ENCODE results near the gene RHCG. TPM values are rescaled to one million over a fixed set of nuclear protein-coding genes. Genes with fewer than 3 reads are reported as not detected.
A peak's percentile ranks its signal among the peaks of the same experiment; 100 is the strongest.
"Not testable (repeated sequence)": the region's sequence is repeated elsewhere in the genome, so short reads cannot be mapped to it uniquely, and the experiment has no call there.

Gene RHCG
- total RNA-seq, 2 donors from 2014 or later: 0.52 TPM; not detected in 1

GRCh38 chr15:89472785-89473256, 23.6 kb downstream of the RHCG start:
- Histone ChIP-seq H3K27me3 (no peaks in the 10 kb centered on the region), H3K4me1 (peaks cover 44% of the 10 kb centered on the region), H3K9me3 (no peaks in the 10 kb centered on the region), H3K4me3 (no peak overlapping the region), H3K36me3 (replicated peaks in 1 of 2; ENCODE audit: insufficient read depth in 1 of 2, low read depth in 2 of 2) (no peaks in the 10 kb centered on the region), H3K27ac (no peak overlapping the region)
- DNase-seq (peak; percentile 58 to 73 (median 68)), ATAC-seq (peak; percentile 69)
- TF ChIP-seq, protein P1, sequence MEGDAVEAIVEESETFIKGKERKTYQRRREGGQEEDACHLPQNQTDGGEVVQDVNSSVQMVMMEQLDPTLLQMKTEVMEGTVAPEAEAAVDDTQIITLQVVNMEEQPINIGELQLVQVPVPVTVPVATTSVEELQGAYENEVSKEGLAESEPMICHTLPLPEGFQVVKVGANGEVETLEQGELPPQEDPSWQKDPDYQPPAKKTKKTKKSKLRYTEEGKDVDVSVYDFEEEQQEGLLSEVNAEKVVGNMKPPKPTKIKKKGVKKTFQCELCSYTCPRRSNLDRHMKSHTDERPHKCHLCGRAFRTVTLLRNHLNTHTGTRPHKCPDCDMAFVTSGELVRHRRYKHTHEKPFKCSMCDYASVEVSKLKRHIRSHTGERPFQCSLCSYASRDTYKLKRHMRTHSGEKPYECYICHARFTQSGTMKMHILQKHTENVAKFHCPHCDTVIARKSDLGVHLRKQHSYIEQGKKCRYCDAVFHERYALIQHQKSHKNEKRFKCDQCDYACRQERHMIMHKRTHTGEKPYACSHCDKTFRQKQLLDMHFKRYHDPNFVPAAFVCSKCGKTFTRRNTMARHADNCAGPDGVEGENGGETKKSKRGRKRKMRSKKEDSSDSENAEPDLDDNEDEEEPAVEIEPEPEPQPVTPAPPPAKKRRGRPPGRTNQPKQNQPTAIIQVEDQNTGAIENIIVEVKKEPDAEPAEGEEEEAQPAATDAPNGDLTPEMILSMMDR (IDR thresholded peaks at IDR 0.05): peak; percentile 34 to 85 (median 72)
- TF ChIP-seq POLR2A (IDR thresholded peaks at IDR 0.05): no peak
- WGBS, 2 donors: 7% methylated on average over 7 of the region's 7 CpGs
- intact Hi-C loops (cut with DNase I): no loop called here

DNA sequence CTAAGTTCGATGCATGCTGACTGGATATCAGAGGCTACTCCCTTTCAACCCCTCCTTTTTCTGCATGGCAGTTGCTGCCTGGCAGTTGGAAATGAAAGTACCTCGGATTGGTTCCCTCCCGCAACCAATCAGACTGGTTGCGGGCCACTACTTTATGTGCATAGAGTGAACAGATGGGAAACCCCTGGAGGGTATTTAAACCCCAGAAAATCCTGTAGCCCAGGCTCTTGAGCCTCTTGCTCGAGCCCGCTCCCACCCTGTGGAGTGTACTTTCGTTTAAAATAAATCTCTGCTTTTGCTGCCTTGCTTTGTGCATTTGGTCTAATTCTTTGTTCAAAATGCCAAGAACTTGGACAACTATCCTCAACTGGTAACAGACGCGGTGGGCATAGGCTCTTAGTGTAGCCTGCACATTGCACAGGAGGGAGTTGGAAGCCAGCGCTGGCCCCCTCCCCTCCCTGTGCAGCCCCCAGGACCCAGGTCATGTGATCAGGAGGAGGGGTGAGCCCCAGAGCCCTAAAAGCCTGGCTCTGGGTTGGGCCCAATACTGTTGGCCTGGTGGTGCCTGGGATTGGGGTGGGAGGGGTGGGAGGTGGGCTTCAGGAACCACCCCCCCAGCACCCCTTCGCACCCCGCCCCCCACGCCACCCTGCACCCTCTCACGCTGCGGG, 26.8 kb downstream of the RHCG start:
- DNase-seq (no peak), ATAC-seq (no peak)
- H3K27ac ChIP-seq: peak overlapping the region in 3 of 4 donors; percentile 6 to 47 (median 29)
- no peak overlapping the region for H3K4me3 ChIP-seq
- H3K27me3 ChIP-seq: no peaks in the 10 kb centered on the region
- no peaks in the 10 kb centered on the region for H3K9me3 ChIP-seq
- TF ChIP-seq, protein P1 (IDR thresholded peaks at IDR 0.05): no peak
- no peak for TF ChIP-seq POLR2A (IDR thresholded peaks at IDR 0.05)
- H3K36me3 ChIP-seq (replicated peaks in 1 of 2; ENCODE audit: insufficient read depth in 1 of 2, low read depth in 2 of 2): no peaks in the 10 kb centered on the region
- H3K4me1 ChIP-seq: peaks cover 71% of the 10 kb centered on the region
- intact Hi-C loops (cut with DNase I): no loop called here
- WGBS, 2 donors: 47 to 67% methylated on average over 10 to 15 of the region's 15 CpGs

DNA sequence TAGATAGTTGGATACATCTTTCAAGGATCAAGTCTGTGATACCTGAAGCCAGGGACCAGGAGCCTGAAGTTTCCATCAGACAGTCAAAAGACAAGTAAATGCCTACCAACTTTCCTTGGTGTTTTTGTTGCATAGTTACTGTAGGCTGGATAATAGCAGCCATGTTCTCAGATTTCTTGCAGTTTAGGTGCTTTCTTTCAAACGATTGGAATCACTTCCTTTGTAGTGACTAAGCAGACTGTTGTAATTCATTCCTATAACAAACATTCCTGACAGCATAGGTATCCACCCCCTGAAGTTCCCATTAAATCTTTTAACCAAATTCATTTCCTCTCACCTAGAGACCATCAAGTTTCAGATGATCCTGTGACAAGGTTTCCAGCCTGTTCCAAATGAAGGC, 27.6 kb downstream of the RHCG start:
- H3K27me3 ChIP-seq; H3K4me3 ChIP-seq; H3K9me3 ChIP-seq; DNase-seq; H3K36me3 ChIP-seq (replicated peaks in 1 of 2; ENCODE audit: insufficient read depth in 1 of 2, low read depth in 2 of 2); ATAC-seq; intact Hi-C loops (cut with DNase I): not testable (repeated sequence)
- H3K27ac ChIP-seq: peak overlapping the region in 3 of 4 donors; percentile 6 to 47 (median 31)
- 0 to 5% methylated on average over 1 of the region's 1 CpG for WGBS, 2 donors
- peaks cover 75% of the 10 kb centered on the region for H3K4me1 ChIP-seq

GRCh38 chr15:89463113-89463512, 33.3 kb downstream of the RHCG start:
- TF ChIP-seq POLR2A (IDR thresholded peaks at IDR 0.05): no peak
- TF ChIP-seq, protein P1 (IDR thresholded peaks at IDR 0.05): no peak
- ATAC-seq: peak; percentile 25

GRCh38 chr15:89462198-89462912, 34.0 kb downstream of the RHCG start:
- 29 to 57% methylated on average over 7 to 9 of the region's 9 CpGs for WGBS, 2 donors
- peaks cover 67% of the 10 kb centered on the region for H3K4me1 ChIP-seq
- peak; percentile 94 to 100 (median 99) for TF ChIP-seq POLR2A (IDR thresholded peaks at IDR 0.05)
- TF ChIP-seq, protein P1 (IDR thresholded peaks at IDR 0.05): no peak
- ATAC-seq (peak; percentile 96), DNase-seq (peak; percentile 83 to 93 (median 87))
- intact Hi-C loops (cut with DNase I): no loop called here
- no peaks in the 10 kb centered on the region for H3K27me3 ChIP-seq
- H3K36me3 ChIP-seq (replicated peaks in 1 of 2; ENCODE audit: insufficient read depth in 1 of 2, low read depth in 2 of 2): no peaks in the 10 kb centered on the region
- H3K4me3 ChIP-seq: peak overlapping the region; percentile 13 to 24
- peak overlapping the region; percentile 12 to 88 (median 75) for H3K27ac ChIP-seq
- no peaks in the 10 kb centered on the region for H3K9me3 ChIP-seq

More at GRCh38 chr15:89463113-89463512, 33.3 kb downstream of the RHCG start:
- intact Hi-C loops (cut with DNase I): no loop called here
- Histone ChIP-seq H3K36me3 (replicated peaks in 1 of 2; ENCODE audit: insufficient read depth in 1 of 2, low read depth in 2 of 2) (no peaks in the 10 kb centered on the region), H3K4me3 (peak overlapping the region; percentile 13 to 24), H3K27me3 (no peaks in the 10 kb centered on the region), H3K9me3 (no peaks in the 10 kb centered on the region), H3K27ac (peak overlapping the region; percentile 12 to 88 (median 75)), H3K4me1 (peaks cover 70% of the 10 kb centered on the region)
- peak; percentile 56 to 58 (median 56) for DNase-seq
- 28 to 57% methylated on average over 8 of the region's 8 CpGs for WGBS, 2 donors

Data from body of pancreas (tissue), 4 donors.